Mesenchymal stem cell (in vitro differentiated cells and primary cell): ENCODE results near the gene OGFOD3.

ENCODE experiments used
- DNase-seq: peaks from one replicate; pipeline ENCODE4 v3.0.0-alpha.2; 2013
- H2AFZ ChIP-seq: one replicate; pipeline ENCODE4 v1.6.1; 2013; ENCODE audit warnings: low read depth, mild to moderate bottlenecking, control low read depth, inconsistent platforms, low read length, moderate library complexity
- H2AK5ac ChIP-seq: 2 replicates; pipeline ENCODE4 v1.6.1; 2013; ENCODE audit warnings: low read length, moderate library complexity, mild to moderate bottlenecking, inconsistent platforms; ENCODE audit not compliant: severe bottlenecking
- H2BK120ac ChIP-seq: one replicate; pipeline ENCODE4 v1.6.1; 2013; ENCODE audit warnings: low read depth, mild to moderate bottlenecking, inconsistent platforms, low read length, moderate library complexity
- H2BK12ac ChIP-seq, 2 experiments: one replicate each; pipeline ENCODE4 v1.6.1; 2013; ENCODE audit warnings: inconsistent platforms in 2 of 2, low read length in 2 of 2, mild to moderate bottlenecking in 2 of 2, moderate library complexity in 2 of 2, control low read depth in 1 of 2
- H2BK15ac ChIP-seq: one replicate; pipeline ENCODE4 v1.6.1; 2013; ENCODE audit warnings: mild to moderate bottlenecking, low read depth, inconsistent platforms; ENCODE audit not compliant: poor library complexity, severe bottlenecking
- H2BK5ac ChIP-seq: 2 replicates; pipeline ENCODE4 v1.6.1; 2013; ENCODE audit warnings: low read depth, mild to moderate bottlenecking, low read length, control low read depth, inconsistent platforms; ENCODE audit not compliant: poor library complexity, severe bottlenecking
- H3K14ac ChIP-seq, 2 experiments: one replicate each; pipeline ENCODE4 v1.6.1; 2013; ENCODE audit warnings: inconsistent platforms in 2 of 2, low read length in 2 of 2, control low read depth in 1 of 2, mild to moderate bottlenecking in 1 of 2, moderate library complexity in 1 of 2
- H3K18ac ChIP-seq, 2 experiments: one replicate each; pipeline ENCODE4 v1.6.1; 2013; ENCODE audit warnings: inconsistent platforms in 2 of 2, low read length in 2 of 2, control low read depth in 1 of 2, low read depth in 1 of 2, mild to moderate bottlenecking in 1 of 2
- H3K23ac ChIP-seq, 2 experiments: one replicate each; pipeline ENCODE4 v1.6.1; 2013; ENCODE audit warnings: inconsistent platforms in 2 of 2, low read length in 2 of 2, mild to moderate bottlenecking in 2 of 2, moderate library complexity in 2 of 2, control low read depth in 1 of 2
- H3K27ac ChIP-seq: 2 replicates; pipeline ENCODE4 v1.5.1; 2013; ENCODE audit warnings: mild to moderate bottlenecking, moderate library complexity, low read length, control low read depth, inconsistent platforms; ENCODE audit not compliant: poor library complexity, severe bottlenecking
- H3K27me3 ChIP-seq, 2 experiments: 2 replicates each; pipeline versions ENCODE4 v1.6.1 to v1.7.0; 2013; ENCODE audit warnings: low read length in 2 of 2, mild to moderate bottlenecking in 2 of 2, moderate library complexity in 2 of 2, control low read depth in 1 of 2, inconsistent platforms in 1 of 2; ENCODE audit not compliant: control insufficient read depth in 1 of 2, insufficient read depth in 1 of 2
- H3K36me3 ChIP-seq, 2 experiments: 2 replicates each; pipeline versions ENCODE4 v1.6.1 to v1.7.0; 2013; ENCODE audit warnings: low read length in 2 of 2, control low read depth in 1 of 2, inconsistent platforms in 1 of 2, low read depth in 1 of 2, mild to moderate bottlenecking in 1 of 2; ENCODE audit not compliant: insufficient read depth in 2 of 2, control insufficient read depth in 1 of 2
- H3K4ac ChIP-seq, 2 experiments: one replicate each; pipeline ENCODE4 v1.6.1; 2013; ENCODE audit warnings: inconsistent platforms in 2 of 2, low read length in 2 of 2, mild to moderate bottlenecking in 2 of 2, moderate library complexity in 2 of 2, control low read depth in 1 of 2, low read depth in 1 of 2
- H3K4me1 ChIP-seq: 2 replicates; pipeline ENCODE4 v1.6.1; 2013; ENCODE audit warnings: low read depth, low read length, control low read depth; ENCODE audit not compliant: control insufficient read depth, insufficient read depth
- H3K4me2 ChIP-seq: 2 replicates; pipeline ENCODE4 v1.6.1; 2013; ENCODE audit warnings: low read length, mild to moderate bottlenecking, inconsistent platforms; ENCODE audit not compliant: poor library complexity, severe bottlenecking
- H3K4me3 ChIP-seq, 2 experiments: 2 replicates each; pipeline versions ENCODE4 v1.5.1 to v1.7.0; 2013; ENCODE audit warnings: low read length in 2 of 2, mild to moderate bottlenecking in 2 of 2, control low read depth in 1 of 2, low read depth in 1 of 2; ENCODE audit not compliant: insufficient read depth in 1 of 2
- H3K79me1 ChIP-seq: replicated peaks from 2 replicates; pipeline ENCODE4 v1.6.1; 2013; ENCODE audit warnings: mild to moderate bottlenecking, control low read depth, low read length, inconsistent platforms; ENCODE audit not compliant: poor library complexity, severe bottlenecking
- H3K9ac ChIP-seq: 2 replicates; pipeline ENCODE4 v1.7.0; 2013; ENCODE audit warnings: mild to moderate bottlenecking, low read length, moderate library complexity
- H3K9me3 ChIP-seq: 2 replicates; pipeline ENCODE4 v1.7.0; 2013; ENCODE audit warnings: mild to moderate bottlenecking, low read length; ENCODE audit not compliant: control insufficient read depth
- H4K8ac ChIP-seq: one replicate; pipeline ENCODE4 v1.6.1; 2013; ENCODE audit warnings: inconsistent platforms, mild to moderate bottlenecking, low read length, moderate library complexity
- H4K91ac ChIP-seq: one replicate; pipeline ENCODE4 v1.6.1; 2013; ENCODE audit warnings: mild to moderate bottlenecking, low read length, inconsistent platforms
- WGBS: methylation state at CpG from one replicate; pipeline ENCODE4 v1.1.7; 2013; ENCODE audit warnings: mixed read lengths; 5-methylcytosine and 5-hydroxymethylcytosine counted together

The OGFOD3 gene

DNA sequence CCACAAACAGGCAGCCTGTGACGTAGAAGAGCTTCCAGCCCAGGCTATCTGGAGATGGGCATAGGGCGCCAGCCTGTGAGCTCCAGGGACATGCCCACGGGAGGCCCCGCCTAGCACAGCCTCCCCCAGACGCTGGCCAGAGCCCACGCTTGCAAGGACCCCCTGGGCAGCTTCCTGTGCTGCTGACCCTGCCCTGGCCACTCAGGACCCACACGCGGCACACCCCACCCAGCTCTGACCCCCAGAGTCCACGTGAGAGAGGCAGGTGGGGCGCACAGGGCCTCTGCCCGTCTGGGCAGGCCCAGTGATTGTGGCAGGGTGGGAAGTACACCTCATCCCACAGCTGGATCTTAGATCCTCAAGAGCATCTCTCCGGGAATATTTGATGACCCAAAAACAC lies 28.3 kb upstream of the OGFOD3 start:
- Histone ChIP-seq H3K18ac (no peak overlapping the region), H3K4ac (no peak overlapping the region), H4K91ac (no peak overlapping the region), H3K27me3 (no peaks in the 10 kb centered on the region), H2BK5ac (no peak overlapping the region), H4K8ac (no peak overlapping the region), H3K4me1 (peaks cover 32% of the 10 kb centered on the region), H3K23ac (no peak overlapping the region), H2BK15ac (no peak overlapping the region), H2AK5ac (no peak overlapping the region), H3K14ac (no peak overlapping the region), H2BK120ac (no peak overlapping the region), H3K4me3 (no peak overlapping the region), H2BK12ac (no peak overlapping the region), H3K4me2 (no peak overlapping the region), H3K9ac (no peak overlapping the region), H3K27ac (no peak overlapping the region), H3K36me3 (peaks cover 39 to 60% of the 10 kb centered on the region in 2 experiments), H2AFZ (no peak overlapping the region), H3K79me1 (peaks cover 34% of the 10 kb centered on the region), H3K9me3 (no peaks in the 10 kb centered on the region)
- DNase-seq = no peak
- WGBS = 98% methylated on average over 12 of the region's 12 CpGs

DNA sequence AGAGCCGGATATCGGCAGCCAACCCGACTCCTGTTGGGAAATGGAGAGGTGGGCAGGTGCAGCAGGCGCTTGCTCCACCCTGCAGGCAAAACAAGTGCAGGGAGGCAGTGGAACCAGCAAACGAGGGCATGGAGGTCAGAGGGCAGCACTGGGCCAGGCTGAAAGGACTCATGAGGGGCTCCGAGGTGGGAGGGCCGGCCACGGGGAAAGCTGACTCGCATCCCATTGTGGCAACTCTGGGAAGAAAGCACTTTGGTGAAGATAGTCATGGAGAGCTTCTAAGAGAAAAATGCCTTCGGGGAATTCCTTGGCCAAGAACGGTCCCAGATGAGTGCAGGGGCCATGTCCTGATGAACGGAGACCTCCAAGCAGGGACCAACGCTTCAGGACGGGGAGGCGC lies 27.7 kb upstream of the OGFOD3 start:
- Histone ChIP-seq H3K4me2 (no peak overlapping the region), H3K27ac (no peak overlapping the region), H3K36me3 (peaks cover 39 to 65% of the 10 kb centered on the region in 2 experiments), H3K9me3 (no peaks in the 10 kb centered on the region), H2BK12ac (no peak overlapping the region), H2AFZ (no peak overlapping the region), H4K91ac (no peak overlapping the region), H3K9ac (no peak overlapping the region), H3K18ac (no peak overlapping the region), H3K79me1 (peaks cover 32% of the 10 kb centered on the region), H3K4ac (no peak overlapping the region), H2BK5ac (no peak overlapping the region), H3K4me1 (peaks cover 34% of the 10 kb centered on the region), H3K4me3 (no peak overlapping the region), H3K14ac (no peak overlapping the region), H2BK120ac (no peak overlapping the region), H3K23ac (no peak overlapping the region), H3K27me3 (no peaks in the 10 kb centered on the region), H2BK15ac (no peak overlapping the region), H2AK5ac (no peak overlapping the region), H4K8ac (peak overlapping the region; percentile 19)
- no peak for DNase-seq
- 94% methylated on average over 15 of the region's 15 CpGs for WGBS

DNA sequence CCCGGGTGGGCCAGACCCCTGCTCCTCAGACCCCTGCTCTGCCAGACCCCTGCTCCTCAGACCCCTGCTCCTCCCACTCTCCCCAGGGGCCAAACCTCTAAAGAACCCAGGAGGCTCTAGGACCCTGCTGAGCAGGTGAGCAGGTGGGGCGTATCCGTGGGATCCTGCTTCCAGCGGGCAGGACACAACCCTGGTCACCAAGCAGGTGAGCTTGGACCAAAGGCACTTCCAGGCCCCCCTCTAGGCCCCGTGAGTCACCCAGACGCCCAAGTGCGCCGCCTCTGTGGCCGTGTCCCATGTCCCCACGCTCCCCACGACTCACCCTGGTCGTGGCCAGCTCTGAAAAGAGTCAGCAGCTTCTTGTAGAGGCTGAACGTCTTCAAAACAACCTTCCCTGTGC lies 27.2 kb upstream of the OGFOD3 start:
- Histone ChIP-seq H3K79me1 (peaks cover 32% of the 10 kb centered on the region), H2AFZ (no peak overlapping the region), H3K4ac (no peak overlapping the region), H2BK12ac (no peak overlapping the region), H2BK120ac (no peak overlapping the region), H3K27ac (no peak overlapping the region), H3K23ac (no peak overlapping the region), H2BK15ac (no peak overlapping the region), H2BK5ac (no peak overlapping the region), H2AK5ac (no peak overlapping the region), H4K8ac (no peak overlapping the region), H3K27me3 (no peaks in the 10 kb centered on the region), H3K18ac (no peak overlapping the region), H3K14ac (no peak overlapping the region), H3K4me1 (peaks cover 38% of the 10 kb centered on the region), H4K91ac (no peak overlapping the region), H3K36me3 (peaks cover 39 to 67% of the 10 kb centered on the region in 2 experiments), H3K4me3 (no peak overlapping the region), H3K4me2 (no peak overlapping the region), H3K9me3 (no peaks in the 10 kb centered on the region), H3K9ac (no peak overlapping the region)
- no peak for DNase-seq
- 93% methylated on average over 13 of the region's 13 CpGs for WGBS

DNA sequence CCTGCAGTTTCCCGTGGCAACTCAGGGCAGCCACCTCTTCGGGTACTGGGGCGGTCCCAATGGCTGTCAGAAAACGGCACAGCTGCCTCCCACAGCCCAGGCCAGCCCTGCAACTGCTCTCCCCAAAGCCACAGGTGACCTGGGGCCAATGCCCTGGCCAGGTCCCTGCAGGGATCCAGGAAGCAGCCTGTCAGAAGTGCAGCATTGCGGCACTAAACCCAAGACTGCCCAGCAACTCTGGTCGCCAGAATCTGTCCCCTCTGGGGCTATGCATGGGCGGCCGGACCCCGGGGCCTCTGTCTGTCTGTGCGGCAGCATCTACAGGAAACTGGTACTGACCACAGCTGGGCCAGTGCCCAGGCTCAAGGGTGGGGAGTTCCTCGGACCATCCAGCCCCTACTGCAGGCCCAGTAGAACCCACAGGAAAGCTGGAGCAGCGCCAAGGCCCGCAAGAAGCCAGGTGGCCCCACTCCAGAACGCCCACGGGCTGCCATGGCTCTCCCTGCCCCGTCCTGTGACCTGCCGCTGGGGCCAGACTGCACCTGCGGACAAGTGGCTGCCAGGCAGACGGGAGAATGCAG lies 26.6 kb upstream of the OGFOD3 start:
- Histone ChIP-seq H3K9ac (no peak overlapping the region), H4K8ac (no peak overlapping the region), H3K4ac (no peak overlapping the region), H2AFZ (no peak overlapping the region), H2BK12ac (no peak overlapping the region), H3K4me2 (no peak overlapping the region), H3K27me3 (no peaks in the 10 kb centered on the region), H3K79me1 (peaks cover 31% of the 10 kb centered on the region), H3K18ac (no peak overlapping the region), H2AK5ac (no peak overlapping the region), H2BK120ac (no peak overlapping the region), H3K4me3 (no peak overlapping the region), H3K14ac (no peak overlapping the region), H3K27ac (no peak overlapping the region), H4K91ac (no peak overlapping the region), H3K9me3 (no peaks in the 10 kb centered on the region), H2BK15ac (no peak overlapping the region), H3K36me3 (peaks cover 39 to 71% of the 10 kb centered on the region in 2 experiments), H3K23ac (no peak overlapping the region), H3K4me1 (peaks cover 37% of the 10 kb centered on the region), H2BK5ac (no peak overlapping the region)
- 91% methylated on average over 19 of the region's 19 CpGs for WGBS
- no peak for DNase-seq
